GM12872 (cell line): ENCODE measurements around the gene ZNF101.

ENCODE experiments used
- TF ChIP-seq, protein P1 (sequence below): IDR thresholded peaks from 3 replicates; pipeline ENCODE4 v1.5.1; 2011; ENCODE audit warnings: low read depth, mild to moderate bottlenecking, low read length, moderate library complexity; ENCODE audit not compliant: insufficient read depth

Gene ZNF101

DNA sequence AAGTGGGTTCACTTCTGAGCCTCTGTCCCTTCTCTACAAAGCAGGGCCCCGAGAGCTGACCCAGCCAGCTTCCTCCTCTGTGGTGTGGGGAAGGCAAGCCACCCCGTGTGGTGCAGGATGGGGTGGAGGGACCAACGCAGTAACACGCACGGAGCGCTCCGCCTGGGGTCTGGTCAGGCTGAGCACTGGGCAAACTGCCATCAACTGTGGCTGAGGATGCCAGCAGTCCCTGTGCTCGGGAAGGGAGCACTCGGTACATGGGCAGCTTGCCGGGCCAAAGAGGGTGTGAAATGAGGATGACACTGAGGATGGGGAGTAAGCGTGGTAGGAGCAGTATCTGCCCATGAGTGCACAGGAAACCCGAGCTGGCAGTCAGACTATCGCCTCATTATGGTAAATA, 17.6 kb upstream of the ZNF101 start:
- TF ChIP-seq, protein P1, sequence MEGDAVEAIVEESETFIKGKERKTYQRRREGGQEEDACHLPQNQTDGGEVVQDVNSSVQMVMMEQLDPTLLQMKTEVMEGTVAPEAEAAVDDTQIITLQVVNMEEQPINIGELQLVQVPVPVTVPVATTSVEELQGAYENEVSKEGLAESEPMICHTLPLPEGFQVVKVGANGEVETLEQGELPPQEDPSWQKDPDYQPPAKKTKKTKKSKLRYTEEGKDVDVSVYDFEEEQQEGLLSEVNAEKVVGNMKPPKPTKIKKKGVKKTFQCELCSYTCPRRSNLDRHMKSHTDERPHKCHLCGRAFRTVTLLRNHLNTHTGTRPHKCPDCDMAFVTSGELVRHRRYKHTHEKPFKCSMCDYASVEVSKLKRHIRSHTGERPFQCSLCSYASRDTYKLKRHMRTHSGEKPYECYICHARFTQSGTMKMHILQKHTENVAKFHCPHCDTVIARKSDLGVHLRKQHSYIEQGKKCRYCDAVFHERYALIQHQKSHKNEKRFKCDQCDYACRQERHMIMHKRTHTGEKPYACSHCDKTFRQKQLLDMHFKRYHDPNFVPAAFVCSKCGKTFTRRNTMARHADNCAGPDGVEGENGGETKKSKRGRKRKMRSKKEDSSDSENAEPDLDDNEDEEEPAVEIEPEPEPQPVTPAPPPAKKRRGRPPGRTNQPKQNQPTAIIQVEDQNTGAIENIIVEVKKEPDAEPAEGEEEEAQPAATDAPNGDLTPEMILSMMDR, result no peak

DNA sequence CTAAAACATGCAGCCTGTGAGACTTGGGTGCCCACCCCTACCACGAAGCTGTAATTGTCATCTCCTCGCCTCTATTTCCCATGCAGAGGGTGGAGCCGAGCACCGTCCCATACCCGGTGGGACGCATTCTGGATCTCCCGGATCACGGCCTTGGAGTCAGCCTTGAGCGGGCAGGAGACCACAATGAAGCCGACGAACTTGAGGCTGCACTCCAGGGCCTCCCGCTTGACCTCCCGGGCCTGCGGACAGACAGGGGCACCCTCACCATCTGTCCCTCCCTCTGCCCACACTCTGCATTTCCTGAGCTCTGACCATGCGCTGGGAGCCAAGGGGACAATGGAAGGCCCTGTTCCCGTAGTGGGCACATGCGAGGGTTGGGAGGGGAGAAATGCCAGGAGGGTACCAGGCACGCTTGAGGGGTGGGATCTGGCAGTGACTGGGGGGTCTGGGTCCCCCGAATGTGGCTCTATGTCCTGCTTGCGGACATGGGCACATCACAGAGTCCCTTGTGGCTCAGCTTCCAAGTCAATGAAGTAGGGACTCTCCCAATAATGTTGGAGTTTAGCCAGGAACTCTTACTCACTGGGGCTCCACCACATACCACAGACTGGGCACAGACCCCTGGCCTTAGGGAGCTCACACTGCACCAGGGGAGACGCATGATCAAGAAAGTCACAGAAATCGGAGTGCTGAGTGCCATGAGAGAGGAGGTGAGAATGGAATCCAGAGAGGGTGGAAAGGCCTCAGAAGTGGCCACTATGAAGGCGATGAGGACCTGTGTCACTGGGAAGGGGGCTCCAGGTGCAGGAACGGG, 15.9 kb upstream of the ZNF101 start:
- TF ChIP-seq, protein P1, result no peak

DNA sequence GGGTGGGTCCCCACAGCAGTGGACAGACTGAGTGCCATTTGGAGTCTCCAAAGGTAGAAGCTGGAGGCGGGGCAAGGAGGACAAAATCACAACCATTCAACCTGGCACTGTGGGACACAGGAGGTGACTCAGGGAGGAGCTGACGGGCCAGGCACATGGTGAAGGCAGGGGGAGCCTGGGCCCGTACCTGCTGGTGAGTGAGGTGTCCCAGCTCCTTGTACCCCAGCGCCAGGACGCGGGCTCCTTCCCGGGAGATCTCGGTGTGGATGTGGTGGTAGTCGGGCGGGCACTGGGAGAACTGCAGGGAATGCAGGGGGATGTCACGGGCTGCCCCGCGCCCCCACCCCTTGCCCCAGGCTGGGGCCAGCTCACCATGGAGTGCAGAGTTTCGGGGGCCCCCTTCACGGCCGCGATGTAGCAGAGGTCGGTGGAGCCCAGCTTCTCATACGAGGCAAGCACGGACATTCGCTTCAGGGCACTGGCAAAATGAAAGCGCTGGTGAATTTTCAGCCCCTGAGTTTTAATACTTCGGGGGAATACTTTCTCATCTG, 15.0 kb upstream of the ZNF101 start:
- TF ChIP-seq, protein P1, result no peak

DNA sequence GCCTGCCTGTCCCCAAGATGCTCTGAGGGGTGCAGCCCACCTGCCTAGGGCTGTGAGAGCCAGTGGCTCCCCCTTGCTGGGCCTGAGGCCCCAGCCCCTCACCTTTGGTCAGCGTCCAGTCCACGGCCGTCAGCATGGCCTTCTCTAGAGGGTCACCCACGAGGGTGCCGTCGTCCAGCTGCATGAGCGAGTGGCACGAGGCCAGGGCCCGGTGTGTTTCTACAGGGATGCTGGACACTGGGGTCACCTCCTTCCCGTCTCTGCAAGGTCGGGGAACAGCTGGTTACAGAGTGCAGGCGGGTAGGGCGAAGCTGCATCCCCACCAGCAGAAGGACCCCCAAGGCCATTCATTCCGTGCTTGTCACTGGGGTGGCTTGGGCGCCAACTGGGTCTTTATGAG, 14.2 kb upstream of the ZNF101 start:
- TF ChIP-seq, protein P1, result no peak

DNA sequence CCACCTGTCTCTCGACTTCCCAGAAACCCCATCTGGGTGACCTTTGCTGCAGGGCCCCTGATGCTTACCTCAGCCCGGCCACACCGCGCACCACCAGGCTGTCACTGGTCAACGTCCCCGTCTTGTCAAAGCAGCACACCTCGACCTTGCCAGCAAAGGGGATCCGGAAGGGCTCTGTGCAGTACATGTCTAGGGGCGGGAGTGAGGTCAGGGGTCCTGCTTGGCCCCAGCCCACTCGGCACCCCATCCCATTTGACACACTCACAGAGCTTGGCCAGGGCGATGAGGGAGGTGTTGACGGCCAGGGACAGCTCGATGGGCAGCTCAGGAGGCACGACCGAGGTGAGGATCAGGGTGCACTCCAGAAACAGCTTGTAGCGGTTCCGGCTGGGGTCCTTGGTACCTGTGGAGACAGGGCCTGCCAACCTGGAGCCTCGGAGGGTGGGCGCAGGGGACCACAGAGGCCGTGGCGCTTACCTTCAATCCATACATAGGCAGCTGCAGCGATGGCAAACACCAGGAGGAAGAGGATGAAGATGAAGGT, 13.5 kb upstream of the ZNF101 start:
- TF ChIP-seq, protein P1, result no peak

DNA sequence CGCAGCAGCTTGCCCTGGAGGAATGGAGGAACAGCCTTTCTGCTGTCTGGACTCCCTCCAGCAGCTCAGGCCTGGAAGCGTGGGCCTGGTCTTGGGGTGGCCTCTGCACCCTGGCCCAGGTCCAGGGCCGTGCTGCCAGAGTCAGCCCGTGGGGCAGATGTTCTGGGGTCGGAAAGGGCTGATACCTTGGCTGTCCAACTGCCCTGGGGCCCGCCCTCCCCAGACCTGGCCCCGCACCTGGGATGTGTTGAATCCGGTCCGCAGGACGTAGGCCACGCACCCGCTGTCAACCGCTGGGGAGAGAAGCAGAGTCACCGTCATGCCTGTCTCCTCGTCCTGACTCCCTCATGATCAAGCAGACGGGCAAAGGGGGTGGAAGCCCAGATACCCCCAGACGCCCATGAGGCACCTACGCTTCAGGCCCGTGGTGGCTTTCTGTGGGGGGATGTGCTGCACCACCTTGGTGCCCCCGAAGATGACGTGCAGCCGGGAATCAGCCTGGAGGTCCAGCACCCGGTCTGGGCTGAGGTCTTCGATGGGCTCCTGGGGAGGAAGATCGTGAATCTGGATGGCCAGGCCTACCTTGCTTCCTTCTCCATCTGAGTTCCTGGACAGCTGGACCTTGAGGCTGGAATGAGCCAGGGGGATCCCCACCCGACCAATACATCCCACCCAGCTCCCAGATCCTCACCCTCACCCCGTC, 12.8 kb upstream of the ZNF101 start:
- TF ChIP-seq, protein P1, result no peak

DNA sequence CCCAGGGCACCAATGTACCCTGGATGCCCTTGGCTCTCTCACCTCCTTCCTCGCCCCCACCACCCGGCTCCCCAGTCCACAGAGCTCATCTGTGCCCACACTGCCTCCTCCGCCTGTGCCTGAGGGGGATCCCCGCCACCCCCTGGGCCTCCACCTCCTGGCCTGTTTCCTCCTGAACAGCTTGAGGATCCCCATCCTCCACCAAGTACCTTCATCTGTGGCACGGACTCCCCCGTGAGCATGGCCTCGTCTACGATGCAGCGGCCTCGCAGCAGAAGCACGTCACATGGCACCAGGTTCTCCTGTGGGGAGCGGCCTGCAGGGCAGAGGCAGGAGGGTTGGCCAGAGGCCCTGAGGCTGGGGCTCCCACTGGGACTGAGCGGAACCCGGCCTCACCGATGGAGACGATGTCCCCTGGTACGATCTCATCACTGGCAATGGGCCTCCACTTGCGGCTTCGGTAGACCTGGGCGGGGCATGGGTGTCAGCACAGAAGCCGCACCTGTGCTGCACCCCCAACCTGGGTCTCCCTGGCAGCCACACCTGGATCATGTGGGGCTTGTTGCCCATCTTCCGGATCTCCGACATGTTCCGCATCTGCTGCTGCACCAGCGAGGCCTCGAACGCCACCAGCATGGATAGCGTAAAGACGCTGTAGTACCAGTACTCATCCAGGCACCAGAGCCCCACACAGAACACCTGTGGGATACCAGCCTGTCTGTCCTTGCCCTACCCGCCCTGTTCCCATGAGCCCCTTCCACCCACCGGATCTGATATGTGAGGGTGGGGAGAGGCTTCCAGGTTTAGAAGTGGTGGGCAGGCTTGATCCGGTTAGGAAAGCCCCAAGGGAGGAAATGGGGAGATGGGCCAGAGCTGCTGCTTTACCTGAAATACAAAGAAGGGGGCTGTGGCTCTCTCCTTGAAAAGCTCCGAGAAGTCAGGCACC, 11.9 kb upstream of the ZNF101 start:
- TF ChIP-seq, protein P1, result no peak
